ENCODE data around the gene CLDN10.

DNA sequence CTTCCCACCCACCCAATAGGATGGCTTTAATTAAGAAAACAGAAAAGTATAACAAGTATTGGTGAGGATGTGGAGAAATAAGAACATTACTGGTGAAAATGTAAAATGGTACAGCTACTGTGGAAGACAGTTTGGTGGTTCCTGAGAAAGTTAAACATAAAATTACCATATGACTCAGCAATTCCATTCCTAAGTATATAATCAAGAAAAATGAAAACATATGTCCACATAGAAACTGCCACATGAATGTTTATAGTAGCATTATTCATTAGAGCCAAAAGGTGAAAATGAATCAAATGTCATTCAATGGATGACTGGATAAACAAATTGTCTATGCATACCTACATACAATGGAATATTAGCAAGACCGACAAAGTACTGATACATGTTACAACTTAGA lies 75.1 kb downstream of the CLDN10 start:
- TF ChIP-seq POLR2A (IDR thresholded peaks at IDR 0.05): no peak
- TF ChIP-seq, protein P1, sequence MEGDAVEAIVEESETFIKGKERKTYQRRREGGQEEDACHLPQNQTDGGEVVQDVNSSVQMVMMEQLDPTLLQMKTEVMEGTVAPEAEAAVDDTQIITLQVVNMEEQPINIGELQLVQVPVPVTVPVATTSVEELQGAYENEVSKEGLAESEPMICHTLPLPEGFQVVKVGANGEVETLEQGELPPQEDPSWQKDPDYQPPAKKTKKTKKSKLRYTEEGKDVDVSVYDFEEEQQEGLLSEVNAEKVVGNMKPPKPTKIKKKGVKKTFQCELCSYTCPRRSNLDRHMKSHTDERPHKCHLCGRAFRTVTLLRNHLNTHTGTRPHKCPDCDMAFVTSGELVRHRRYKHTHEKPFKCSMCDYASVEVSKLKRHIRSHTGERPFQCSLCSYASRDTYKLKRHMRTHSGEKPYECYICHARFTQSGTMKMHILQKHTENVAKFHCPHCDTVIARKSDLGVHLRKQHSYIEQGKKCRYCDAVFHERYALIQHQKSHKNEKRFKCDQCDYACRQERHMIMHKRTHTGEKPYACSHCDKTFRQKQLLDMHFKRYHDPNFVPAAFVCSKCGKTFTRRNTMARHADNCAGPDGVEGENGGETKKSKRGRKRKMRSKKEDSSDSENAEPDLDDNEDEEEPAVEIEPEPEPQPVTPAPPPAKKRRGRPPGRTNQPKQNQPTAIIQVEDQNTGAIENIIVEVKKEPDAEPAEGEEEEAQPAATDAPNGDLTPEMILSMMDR (IDR thresholded peaks at IDR 0.05): no peak

All from thyroid gland (tissue), 4 donors.